UCSD-AML1 (cell line): Measurements from ENCODE around the gene TRPM1.

Experiments used
- DNase-seq: peaks from one replicate; lab custom pipeline; 2025; ENCODE audit not compliant: unreplicated experiment; lab: John Stamatoyannopoulos, UW

Gene TRPM1

GRCh38 chr15:31083370-31083780, 18.1 kb downstream of the TRPM1 start:
- DNase-seq: no peak

GRCh38 chr15:31082771-31083369, 18.7 kb downstream of the TRPM1 start:
- no peak for DNase-seq

- no peak for DNase-seq
Measured at GRCh38 chr15:31081588-31082250, 19.8 kb downstream of the TRPM1 start.

- DNase-seq: no peak
Measured at GRCh38 chr15:31081056-31081455, 20.5 kb downstream of the TRPM1 start.

GRCh38 chr15:31080591-31081014, 20.9 kb downstream of the TRPM1 start:
- DNase-seq: no peak

- no peak for DNase-seq
Measured at GRCh38 chr15:31079519-31079918, 22.0 kb downstream of the TRPM1 start.

GRCh38 chr15:31078471-31078870, 23.1 kb downstream of the TRPM1 start:
- no peak for DNase-seq

GRCh38 chr15:31077941-31078340, 23.6 kb downstream of the TRPM1 start:
- no peak for DNase-seq

GRCh38 chr15:31077181-31077580, 24.3 kb downstream of the TRPM1 start:
- no peak for DNase-seq

- no peak for DNase-seq
Measured at GRCh38 chr15:31074321-31074720, 27.2 kb downstream of the TRPM1 start.

- no peak for DNase-seq
Measured at GRCh38 chr15:31070867-31071266, 30.7 kb downstream of the TRPM1 start.

- DNase-seq: no peak
Measured at GRCh38 chr15:31069360-31070000, 32.0 kb downstream of the TRPM1 start.

GRCh38 chr15:31067890-31068603, 33.5 kb downstream of the TRPM1 start:
- DNase-seq: no peak

GRCh38 chr15:31065824-31066223, 35.7 kb downstream of the TRPM1 start:
- no peak for DNase-seq

- DNase-seq: no peak
Measured at GRCh38 chr15:31062911-31063310, 38.6 kb downstream of the TRPM1 start.

GRCh38 chr15:31062310-31062847, 39.1 kb downstream of the TRPM1 start:
- DNase-seq: no peak

- no peak for DNase-seq
Measured at GRCh38 chr15:31060429-31061140, 40.9 kb downstream of the TRPM1 start.

- DNase-seq: no peak
Measured at GRCh38 chr15:31058236-31058962, 43.1 kb downstream of the TRPM1 start.

- peak; percentile 32 for DNase-seq
Measured at GRCh38 chr15:31051496-31052080, 49.9 kb downstream of the TRPM1 start.

- DNase-seq: no peak
Measured at GRCh38 chr15:31050953-31051352, 50.6 kb downstream of the TRPM1 start.
